ENCODE results near the gene RGL1.
"Not testable (repeated sequence)": the region's sequence is repeated elsewhere in the genome, so short reads cannot be mapped to it uniquely, and the experiment has no call there.

Gene RGL1

GRCh38 chr1:183804916-183805841 lies at the start of gene RGL1:
RGL1 (plus strand) TSS chr1:183805120; CDS start chr1:183805298, 178 bp downstream.
- TF ChIP-seq, protein P1, sequence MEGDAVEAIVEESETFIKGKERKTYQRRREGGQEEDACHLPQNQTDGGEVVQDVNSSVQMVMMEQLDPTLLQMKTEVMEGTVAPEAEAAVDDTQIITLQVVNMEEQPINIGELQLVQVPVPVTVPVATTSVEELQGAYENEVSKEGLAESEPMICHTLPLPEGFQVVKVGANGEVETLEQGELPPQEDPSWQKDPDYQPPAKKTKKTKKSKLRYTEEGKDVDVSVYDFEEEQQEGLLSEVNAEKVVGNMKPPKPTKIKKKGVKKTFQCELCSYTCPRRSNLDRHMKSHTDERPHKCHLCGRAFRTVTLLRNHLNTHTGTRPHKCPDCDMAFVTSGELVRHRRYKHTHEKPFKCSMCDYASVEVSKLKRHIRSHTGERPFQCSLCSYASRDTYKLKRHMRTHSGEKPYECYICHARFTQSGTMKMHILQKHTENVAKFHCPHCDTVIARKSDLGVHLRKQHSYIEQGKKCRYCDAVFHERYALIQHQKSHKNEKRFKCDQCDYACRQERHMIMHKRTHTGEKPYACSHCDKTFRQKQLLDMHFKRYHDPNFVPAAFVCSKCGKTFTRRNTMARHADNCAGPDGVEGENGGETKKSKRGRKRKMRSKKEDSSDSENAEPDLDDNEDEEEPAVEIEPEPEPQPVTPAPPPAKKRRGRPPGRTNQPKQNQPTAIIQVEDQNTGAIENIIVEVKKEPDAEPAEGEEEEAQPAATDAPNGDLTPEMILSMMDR (IDR thresholded peaks at IDR 0.05; ENCODE audit: insufficient read depth, missing control alignments), result no peak
- no peak for FAIRE-seq
- DNase-seq (ENCODE audit: insufficient read length, low spot score), result peak; percentile 23

DNA sequence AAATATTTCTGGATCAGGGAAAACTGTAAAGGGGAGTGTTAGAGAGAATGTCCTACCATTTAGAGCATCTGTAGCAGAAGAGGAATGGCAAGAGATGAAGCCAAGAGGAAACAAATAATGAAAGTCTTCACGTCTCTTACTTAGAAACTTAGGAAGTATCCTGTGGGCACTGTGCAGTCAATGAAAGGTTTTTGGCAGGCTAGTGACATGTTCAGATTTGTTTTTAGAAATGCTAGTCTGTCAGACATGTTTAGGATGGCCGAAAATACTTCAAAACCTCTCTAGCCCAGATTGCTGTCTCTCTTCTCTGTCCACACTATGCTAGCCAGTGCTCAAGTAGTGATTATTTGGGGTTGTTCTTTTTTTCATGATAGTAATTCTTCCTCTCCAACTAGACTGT lies 48.6 kb upstream of the RGL1 start:
- TF ChIP-seq, protein P1 (IDR thresholded peaks at IDR 0.05; ENCODE audit: insufficient read depth, missing control alignments), result no peak
- DNase-seq (ENCODE audit: insufficient read length, low spot score), result no peak
- no peak for FAIRE-seq

GRCh38 chr1:183757061-183757460 lies 47.9 kb upstream of the RGL1 start:
- DNase-seq (ENCODE audit: insufficient read length, low spot score) (no peak), FAIRE-seq (no peak)
- TF ChIP-seq, protein P1 (IDR thresholded peaks at IDR 0.05; ENCODE audit: insufficient read depth, missing control alignments), result no peak

- TF ChIP-seq, protein P1 (IDR thresholded peaks at IDR 0.05; ENCODE audit: insufficient read depth, missing control alignments), result no peak
- DNase-seq (ENCODE audit: insufficient read length, low spot score) (no peak), FAIRE-seq (no peak)
Observed at GRCh38 chr1:183758913-183759312, 46.0 kb upstream of the RGL1 start.

GRCh38 chr1:183760661-183761060 lies 44.3 kb upstream of the RGL1 start:
- no peak for FAIRE-seq
- DNase-seq (ENCODE audit: insufficient read length, low spot score), result no peak
- TF ChIP-seq, protein P1 (IDR thresholded peaks at IDR 0.05; ENCODE audit: insufficient read depth, missing control alignments), result no peak

- no peak for FAIRE-seq
- TF ChIP-seq, protein P1 (IDR thresholded peaks at IDR 0.05; ENCODE audit: insufficient read depth, missing control alignments), result no peak
- no peak for DNase-seq (ENCODE audit: insufficient read length, low spot score)
Observed at GRCh38 chr1:183761871-183762270, 43.0 kb upstream of the RGL1 start.

DNA sequence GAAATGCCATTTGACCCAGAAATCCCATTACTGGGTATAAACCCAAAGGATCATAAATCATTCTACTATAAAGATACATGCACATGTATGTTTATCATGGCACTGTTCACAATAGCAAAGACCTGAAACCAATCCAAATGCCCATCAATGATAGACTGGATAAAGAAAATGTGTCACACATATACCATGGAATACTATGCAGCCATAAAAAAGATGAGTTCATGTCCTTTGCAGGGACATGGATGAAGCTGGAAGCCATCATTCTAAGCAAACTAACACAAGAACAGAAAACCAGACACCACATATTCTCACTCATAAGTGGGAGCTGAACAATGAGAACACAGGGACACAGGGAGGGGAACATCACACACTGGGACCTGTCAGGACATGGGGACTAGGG lies 42.1 kb upstream of the RGL1 start:
- not testable (repeated sequence) for FAIRE-seq

More for the DNA sequence above, 42.1 kb upstream of the RGL1 start:
- not testable (repeated sequence) for DNase-seq (ENCODE audit: insufficient read length, low spot score)
